AG09319 (cell line): ENCODE results near the gene AKT1S1.
"Not testable (repeated sequence)": the region's sequence is repeated elsewhere in the genome, so short reads cannot be mapped to it uniquely, and the experiment has no call there.

Source experiments
- DNase-seq: peaks from one replicate; pipeline ENCODE4 v3.0.0-alpha.2; 2010; ENCODE audit warnings: low read depth; ENCODE audit errors: extremely low read depth
- TF ChIP-seq, protein P1 (sequence below): IDR thresholded peaks from 2 replicates; pipeline ENCODE4 v1.5.1; 2011; ENCODE audit warnings: low read depth, mild to moderate bottlenecking, inconsistent platforms, low read length, moderate library complexity

AKT1S1 gene

DNA sequence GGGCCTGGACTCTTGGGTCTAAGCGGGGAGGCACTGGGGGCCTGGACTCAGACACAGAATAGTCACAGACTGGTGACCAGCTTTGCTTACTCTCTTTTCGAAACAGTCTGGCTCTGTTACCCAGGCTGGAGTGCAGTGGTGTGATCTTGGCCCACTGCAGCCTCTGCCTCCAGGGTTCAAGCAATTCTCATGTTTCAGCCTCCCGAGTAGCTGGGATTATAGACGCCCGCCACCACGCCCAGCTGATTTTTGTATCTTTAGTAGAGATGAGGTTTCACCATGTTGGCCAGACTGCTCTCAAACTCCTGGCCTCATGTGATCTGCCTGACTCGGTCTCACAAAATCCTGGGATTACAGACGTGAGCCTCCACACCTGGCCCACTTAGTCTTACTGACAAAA lies 48.0 kb downstream of the AKT1S1 start:
- TF ChIP-seq, protein P1, sequence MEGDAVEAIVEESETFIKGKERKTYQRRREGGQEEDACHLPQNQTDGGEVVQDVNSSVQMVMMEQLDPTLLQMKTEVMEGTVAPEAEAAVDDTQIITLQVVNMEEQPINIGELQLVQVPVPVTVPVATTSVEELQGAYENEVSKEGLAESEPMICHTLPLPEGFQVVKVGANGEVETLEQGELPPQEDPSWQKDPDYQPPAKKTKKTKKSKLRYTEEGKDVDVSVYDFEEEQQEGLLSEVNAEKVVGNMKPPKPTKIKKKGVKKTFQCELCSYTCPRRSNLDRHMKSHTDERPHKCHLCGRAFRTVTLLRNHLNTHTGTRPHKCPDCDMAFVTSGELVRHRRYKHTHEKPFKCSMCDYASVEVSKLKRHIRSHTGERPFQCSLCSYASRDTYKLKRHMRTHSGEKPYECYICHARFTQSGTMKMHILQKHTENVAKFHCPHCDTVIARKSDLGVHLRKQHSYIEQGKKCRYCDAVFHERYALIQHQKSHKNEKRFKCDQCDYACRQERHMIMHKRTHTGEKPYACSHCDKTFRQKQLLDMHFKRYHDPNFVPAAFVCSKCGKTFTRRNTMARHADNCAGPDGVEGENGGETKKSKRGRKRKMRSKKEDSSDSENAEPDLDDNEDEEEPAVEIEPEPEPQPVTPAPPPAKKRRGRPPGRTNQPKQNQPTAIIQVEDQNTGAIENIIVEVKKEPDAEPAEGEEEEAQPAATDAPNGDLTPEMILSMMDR = no peak
- DNase-seq = no peak

DNA sequence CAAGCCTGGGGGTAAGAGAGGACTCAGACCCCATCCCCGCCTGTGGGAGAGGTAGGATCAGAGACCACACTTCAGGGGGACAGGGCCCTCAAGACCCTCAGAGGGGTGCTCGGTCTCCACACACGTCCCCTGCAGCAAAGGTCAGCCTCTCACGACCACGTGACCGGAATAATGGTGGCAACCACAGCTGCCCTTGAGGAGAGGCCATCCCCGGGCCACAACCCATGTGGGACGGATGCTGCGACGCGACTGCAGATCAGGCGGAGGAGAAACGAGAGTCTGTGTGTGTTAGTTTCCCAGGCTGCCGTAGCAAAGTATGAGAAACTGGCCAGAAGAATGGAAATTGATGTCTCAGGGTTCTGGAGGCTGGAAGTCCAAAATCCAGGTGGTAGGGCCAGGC lies 50.1 kb downstream of the AKT1S1 start:
- no peak for DNase-seq
- TF ChIP-seq, protein P1 = no peak

DNA sequence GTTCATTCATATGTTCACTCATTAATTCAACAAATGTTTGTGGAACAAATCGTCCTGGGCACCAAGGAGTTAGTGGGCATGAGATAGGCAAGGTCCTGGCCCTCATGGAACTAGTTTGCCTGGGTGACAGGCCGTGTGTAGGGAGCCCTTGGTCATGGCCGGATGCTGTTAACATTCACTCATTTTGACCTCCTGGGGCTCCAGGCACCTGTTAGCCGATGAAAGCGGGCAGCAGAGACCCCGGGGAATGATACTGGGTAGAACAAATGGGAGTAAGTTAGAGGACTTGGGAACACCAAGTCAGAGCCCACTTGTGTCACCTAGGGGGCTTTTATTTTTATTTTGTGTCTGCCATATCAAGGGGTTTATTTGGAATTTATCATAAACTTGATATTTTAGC lies 52.5 kb downstream of the AKT1S1 start:
- DNase-seq = no peak
- TF ChIP-seq, protein P1 = no peak

DNA sequence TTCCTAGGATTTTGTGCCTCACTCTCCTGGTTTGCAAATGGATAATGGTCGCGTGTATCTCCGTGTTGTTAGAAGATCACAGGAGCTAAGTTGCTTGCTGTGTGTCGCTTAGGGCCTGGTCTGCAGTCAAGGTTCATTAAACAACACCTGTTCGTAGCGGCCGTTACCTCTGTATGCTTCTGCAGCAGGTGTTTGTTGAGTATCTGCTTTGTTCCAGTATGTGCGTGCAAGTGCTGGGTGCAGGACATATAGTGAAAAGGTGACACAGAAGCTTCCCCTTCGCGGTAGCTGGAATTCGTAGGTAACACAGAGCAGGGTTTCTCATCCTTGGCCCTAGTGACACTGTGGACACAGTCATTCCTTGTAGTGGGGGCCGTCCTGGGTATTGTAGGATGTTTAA lies 53.7 kb downstream of the AKT1S1 start:
- DNase-seq = no peak
- TF ChIP-seq, protein P1 = no peak

DNA sequence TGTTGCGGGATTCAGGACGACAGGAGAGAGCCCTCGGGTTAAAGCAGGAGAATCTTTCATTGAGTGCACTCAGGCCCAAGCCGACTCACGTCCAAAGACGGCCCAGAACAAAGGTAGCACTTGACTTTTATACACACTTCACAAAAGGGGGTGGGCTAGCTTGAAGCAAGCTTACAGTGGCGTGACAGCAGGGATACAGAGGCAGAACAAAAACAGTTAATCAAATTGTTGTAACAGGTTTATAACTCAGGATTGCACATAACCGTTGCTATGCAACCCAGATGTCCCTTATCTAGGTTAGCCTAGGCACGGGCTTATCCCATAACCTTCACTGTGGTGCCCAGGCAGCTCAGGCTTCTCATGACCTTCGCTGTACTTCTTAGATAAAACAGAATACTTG lies 57.0 kb downstream of the AKT1S1 start:
- TF ChIP-seq, protein P1 = no peak
- DNase-seq = no peak

DNA sequence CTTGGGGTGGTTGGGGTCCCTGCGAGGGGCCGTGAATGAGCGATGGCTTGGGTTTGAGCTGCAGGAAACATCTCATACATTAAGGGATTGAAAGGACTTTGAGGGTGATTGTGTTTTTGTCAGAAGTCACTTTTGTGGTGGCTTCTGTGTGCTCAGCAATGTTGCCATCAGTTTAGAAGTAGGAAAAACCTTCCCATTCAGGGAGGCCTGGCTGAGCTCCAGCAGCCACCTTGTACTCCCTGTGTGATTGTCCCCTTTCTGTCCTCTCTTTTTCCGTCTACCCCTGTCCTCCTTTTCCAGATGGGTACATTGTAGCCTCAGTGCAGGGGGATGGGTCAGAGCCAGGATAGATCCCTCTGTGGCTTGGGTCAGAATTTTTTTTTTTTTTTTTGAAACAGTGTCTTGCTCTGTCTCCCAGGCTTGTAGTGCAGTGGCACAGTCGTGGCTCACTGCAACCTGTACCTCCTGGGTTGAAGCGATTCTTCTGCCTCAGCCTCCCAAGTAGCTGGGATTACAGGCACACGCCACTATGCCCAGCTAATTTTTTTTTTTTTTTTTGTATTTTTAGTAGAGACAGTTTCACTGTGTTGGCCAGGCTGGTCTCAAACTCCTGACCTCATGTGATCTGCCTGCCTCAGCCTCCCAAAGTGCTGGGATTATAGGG lies 57.6 kb downstream of the AKT1S1 start:
- DNase-seq = not testable (repeated sequence)
